ENCODE measurements around the gene WDR64. TPM values are rescaled to one million over a fixed set of nuclear protein-coding genes. Genes with fewer than 3 reads are reported as not detected.

The WDR64 gene
- total and polyA plus RNA-seq, 2 of the 13 experiments (the other 11 are each of a cell fraction or from before 2014, with no cell fraction given) = not detected

GRCh38 chr1:241698177-241698576 is 46.1 kb downstream of the WDR64 start (continued):
- TF ChIP-seq IRX3 (CRISPR knock-in tag; IDR thresholded peaks at IDR 0.05; ENCODE audit: borderline replicate concordance, low read depth) (no peak), SRSF1 (optimal IDR thresholded peaks at IDR 0.05; ENCODE audit: low read depth, low read length) (no peak), RCOR2 (CRISPR knock-in tag; IDR thresholded peaks at IDR 0.05) (no peak), ZSCAN25 (CRISPR knock-in tag; IDR thresholded peaks at IDR 0.05) (no peak)

- intact Hi-C loops (cut with micrococcal nuclease; ENCODE audit: unreplicated experiment) = no loop called here
- Histone ChIP-seq H3K4me3 (replicated peaks in 1 of 3; ENCODE audit: insufficient read depth in 1 of 3, low read depth in 2 of 3, low read length in 3 of 3) (no peak overlapping the region), H3K9ac (ENCODE audit: insufficient read depth, low read depth, low read length) (no peak overlapping the region), H3K27me3 (ENCODE audit: control insufficient read depth in 1 of 2, insufficient read depth in 2 of 2, low read length in 2 of 2) (no peaks in the 10 kb centered on the region), H3K9me3 (ENCODE audit: low read length) (no peaks in the 10 kb centered on the region), H3K79me2 (ENCODE audit: insufficient read depth, low read length) (no peaks in the 10 kb centered on the region), H4K20me1 (ENCODE audit: insufficient read depth, low read length) (no peaks in the 10 kb centered on the region), H3K27ac (ENCODE audit: extremely low read length, insufficient read depth, low read length) (no peak overlapping the region), H3K36me3 (replicated peaks in 1 of 2; ENCODE audit: control insufficient read depth in 1 of 2, insufficient read depth in 2 of 2, low read length in 2 of 2) (no peaks in the 10 kb centered on the region), H3K4me1 (ENCODE audit: insufficient read depth, low read length) (no peaks in the 10 kb centered on the region), H2AFZ (ENCODE audit: low read length) (no peak overlapping the region), H3K4me2 (ENCODE audit: low read depth, low read length) (no peak overlapping the region)
- CTCF ChIA-PET (ENCODE audit: low intra/inter-chr PET ratio, low total read pairs) = no interaction called here
- ATAC-seq = no peak
- 0% methylated on average over 1 of the region's 1 CpG for WGBS (ENCODE audit: low lambda C conversion rate)
- FAIRE-seq = no peak
- POLR2A ChIA-PET = no interaction called here
- in situ Hi-C loops (cut with HindIII; ENCODE audit: extremely low pct_ligation_motif_present, low pct_unique_long_range_greater_than_20kb) = no loop called here
- no peak for DNase-seq (ENCODE audit: low spot score)
- no TSS peak for BruUV-seq (replicated peaks)
- no peak for TF ChIP-seq ZNF598 (CRISPR knock-in tag; IDR thresholded peaks at IDR 0.05; ENCODE audit: borderline replicate concordance)
- TF ChIP-seq ZBTB43 (CRISPR knock-in tag; conservative IDR thresholded peaks at IDR 0.05) = no peak
- TF ChIP-seq KMT2A (CRISPR knock-in tag; IDR thresholded peaks at IDR 0.05) = no peak
Measured at GRCh38 chr1:241701483-241702295, 49.6 kb downstream of the WDR64 start.
